Psoas muscle (tissue), 8 donors: ENCODE data around the gene KRT9. TPM values are rescaled to one million over a fixed set of nuclear protein-coding genes. Genes with fewer than 3 reads are reported as not detected.

Experiments
- ATAC-seq, 4 donors: fragments of 200-7000 bp; cut with Tn5 transposase; one replicate each; pipeline ENCODE4 v1.9.1; 2020; ENCODE audit warnings: moderate library complexity in 3 of 4, mild to moderate bottlenecking in 2 of 4
- DNase-seq, 2 donors: peaks; one replicate each; pipeline ENCODE4 v3.0.0-alpha.2; 2020
- H3K27ac ChIP-seq: fragments of 200-600 bp; one replicate; pipeline ENCODE4 v1.8.0; 2022
- H3K27me3 ChIP-seq, 3 donors: fragments of 200-600 bp in 1 of 3; one replicate each; pipeline versions ENCODE4 v1.6.1 to v1.8.0; 2013 to 2022; ENCODE audit warnings: low read length in 2 of 3, mild to moderate bottlenecking in 2 of 3, moderate library complexity in 1 of 3; ENCODE audit not compliant: insufficient read depth in 3 of 3
- H3K36me3 ChIP-seq, 2 donors: fragments of 200-600 bp in 1 of 2; one replicate each; pipeline versions ENCODE4 v1.6.1 to v1.8.0; 2013 to 2022; ENCODE audit warnings: low read depth in 1 of 2, mild to moderate bottlenecking in 1 of 2, moderate library complexity in 1 of 2; ENCODE audit not compliant: insufficient read depth in 1 of 2
- H3K4me1 ChIP-seq: fragments of 200-600 bp; one replicate; pipeline ENCODE4 v1.8.0; 2022
- H3K4me3 ChIP-seq: fragments of 200-600 bp; one replicate; pipeline ENCODE4 v1.8.0; 2022; ENCODE audit warnings: mild to moderate bottlenecking
- H3K9me3 ChIP-seq: fragments of 200-600 bp; one replicate; pipeline ENCODE4 v1.8.0; 2022
- WGBS, 3 donors: extraction: QIAGEN DNeasy Blood & Tissue Kit; methylation state at CpG; one replicate each; pipeline versions ENCODE4 v1.1.6 to v1.1.7; 2013; 5-methylcytosine and 5-hydroxymethylcytosine counted together
- intact Hi-C, 2 donors: fragments of 100-400 bp; cut with DNase I; formaldehyde crosslinking; loops; one replicate each; pipeline versions ENCODE4 v1.11.0 to v1.14.2; 2022
- polyA plus RNA-seq, 3 donors: library from polyadenylated mRNA; stranded (reverse); fragments of 200-250 nt; gene quantifications; one replicate each; pipeline ENCODE4 v1.2.3, GENCODE V29; 2013
- total RNA-seq, 4 donors: library from RNA; stranded (reverse); fragmentation: NEBNext Ultra II Directional in 2 of 4; extraction: Animal tissue kit (Norgen Biotek cat#: 25700) in 2 of 4; gene quantifications; one replicate each; pipeline versions ENCODE4 v1.2.1 to v1.2.4, GENCODE V29; 2021 to 2023
- TF ChIP-seq, protein P1 (sequence below): fragments of 200-600 bp; IDR thresholded peaks from one replicate; pipeline ENCODE4 v1.8.0; 2022; ENCODE audit warnings: antibody characterized with exemption
- donor health status: healthy with polysubstance abuse.
- donor health status: DM: no; HTN: no; CAD: no; lungs with moderate emphysema.
- donor health status: Bipolar disorder and iron deficiency.
- donor health status: healthy.
- donor health status: DM: yes; HTN: yes; CAD: no.
- donor health status: DM: no; HTN: no; CAD: no.
- donor health status: DM: no; HTN: no; CAD: no.
- donor health status: DM: yes; HTN: yes; CAD: no.

The KRT9 gene
- total and polyA plus RNA-seq, 7 donors = 0.01 TPM; not detected in 6

DNA sequence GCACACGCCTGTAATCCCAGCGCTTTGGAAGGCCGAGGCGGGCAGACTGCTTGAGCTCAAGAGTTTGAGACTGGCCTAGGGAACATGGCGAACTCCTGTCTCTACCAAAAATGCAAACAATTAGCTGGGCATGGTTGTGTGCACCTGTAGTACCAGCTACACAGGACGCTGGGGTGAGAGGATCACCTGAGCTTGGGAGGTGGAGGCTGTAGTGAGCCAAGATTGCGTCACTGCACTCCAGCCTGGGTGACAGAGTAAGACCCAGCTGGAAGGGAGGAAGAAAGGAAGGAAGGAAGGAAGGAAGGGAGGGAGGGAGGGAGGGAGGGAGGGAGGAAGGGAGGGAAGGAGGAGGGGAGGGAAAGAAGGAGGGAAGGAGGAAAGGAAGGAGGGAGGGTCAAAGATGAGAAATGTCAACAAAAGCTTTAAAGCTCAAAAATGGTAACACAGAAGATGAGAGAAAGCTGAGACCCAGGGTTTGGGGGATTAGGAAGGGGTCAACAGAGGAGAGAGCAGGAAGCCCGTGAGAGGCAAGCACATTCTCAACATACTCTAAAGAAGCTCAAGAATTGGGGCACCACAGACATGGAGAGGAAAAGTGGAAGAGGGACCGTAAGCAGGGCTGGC is 38.8 kb downstream of the KRT9 start:
- no peaks in the 10 kb centered on the region for H3K9me3 ChIP-seq
- H3K4me3 ChIP-seq = no peak overlapping the region
- ATAC-seq (no peak), DNase-seq (no peak)
- H3K27me3 ChIP-seq = peaks cover 0 to 44% (median 13%) of the 10 kb centered on the region in 3 donors
- intact Hi-C loops = no loop called here
- TF ChIP-seq, protein P1, sequence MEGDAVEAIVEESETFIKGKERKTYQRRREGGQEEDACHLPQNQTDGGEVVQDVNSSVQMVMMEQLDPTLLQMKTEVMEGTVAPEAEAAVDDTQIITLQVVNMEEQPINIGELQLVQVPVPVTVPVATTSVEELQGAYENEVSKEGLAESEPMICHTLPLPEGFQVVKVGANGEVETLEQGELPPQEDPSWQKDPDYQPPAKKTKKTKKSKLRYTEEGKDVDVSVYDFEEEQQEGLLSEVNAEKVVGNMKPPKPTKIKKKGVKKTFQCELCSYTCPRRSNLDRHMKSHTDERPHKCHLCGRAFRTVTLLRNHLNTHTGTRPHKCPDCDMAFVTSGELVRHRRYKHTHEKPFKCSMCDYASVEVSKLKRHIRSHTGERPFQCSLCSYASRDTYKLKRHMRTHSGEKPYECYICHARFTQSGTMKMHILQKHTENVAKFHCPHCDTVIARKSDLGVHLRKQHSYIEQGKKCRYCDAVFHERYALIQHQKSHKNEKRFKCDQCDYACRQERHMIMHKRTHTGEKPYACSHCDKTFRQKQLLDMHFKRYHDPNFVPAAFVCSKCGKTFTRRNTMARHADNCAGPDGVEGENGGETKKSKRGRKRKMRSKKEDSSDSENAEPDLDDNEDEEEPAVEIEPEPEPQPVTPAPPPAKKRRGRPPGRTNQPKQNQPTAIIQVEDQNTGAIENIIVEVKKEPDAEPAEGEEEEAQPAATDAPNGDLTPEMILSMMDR = no peak
- H3K4me1 ChIP-seq = peaks cover 3% of the 10 kb centered on the region
- 73 to 77% (median 74%) methylated on average over 8 to 9 of the region's 9 CpGs for WGBS, 3 donors
- H3K27ac ChIP-seq = no peak overlapping the region
- no peaks in the 10 kb centered on the region for H3K36me3 ChIP-seq

DNA sequence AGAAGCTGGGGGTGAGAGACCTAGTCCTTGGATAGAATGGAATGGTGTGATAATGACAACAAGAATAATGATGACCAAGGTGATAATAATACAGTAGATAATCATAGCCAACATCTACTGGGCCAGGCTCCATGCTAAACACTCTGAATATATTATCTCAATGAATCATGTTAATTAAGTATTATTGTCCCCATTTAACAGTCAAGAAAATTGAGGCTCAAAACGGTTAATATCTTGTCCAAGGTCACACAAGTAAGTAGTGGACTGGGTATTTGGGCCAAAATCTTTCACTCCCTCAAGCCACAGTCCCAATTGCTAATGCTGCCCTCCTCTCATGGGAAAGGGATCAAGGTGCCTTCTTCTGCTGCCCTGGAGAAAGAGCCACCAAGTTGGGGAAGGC is 39.9 kb downstream of the KRT9 start:
- H3K27ac ChIP-seq = no peak overlapping the region
- H3K27me3 ChIP-seq = peaks cover 0 to 52% (median 21%) of the 10 kb centered on the region in 3 donors
- TF ChIP-seq, protein P1 = no peak
- intact Hi-C loops = no loop called here
- DNase-seq (no peak), ATAC-seq (no peak)
- H3K4me1 ChIP-seq = peaks cover 4% of the 10 kb centered on the region
- no peaks in the 10 kb centered on the region for H3K9me3 ChIP-seq
- 41 to 74% (median 49%) methylated on average over 1 of the region's 1 CpG for WGBS, 3 donors
- no peak overlapping the region for H3K4me3 ChIP-seq
- H3K36me3 ChIP-seq = no peaks in the 10 kb centered on the region

DNA sequence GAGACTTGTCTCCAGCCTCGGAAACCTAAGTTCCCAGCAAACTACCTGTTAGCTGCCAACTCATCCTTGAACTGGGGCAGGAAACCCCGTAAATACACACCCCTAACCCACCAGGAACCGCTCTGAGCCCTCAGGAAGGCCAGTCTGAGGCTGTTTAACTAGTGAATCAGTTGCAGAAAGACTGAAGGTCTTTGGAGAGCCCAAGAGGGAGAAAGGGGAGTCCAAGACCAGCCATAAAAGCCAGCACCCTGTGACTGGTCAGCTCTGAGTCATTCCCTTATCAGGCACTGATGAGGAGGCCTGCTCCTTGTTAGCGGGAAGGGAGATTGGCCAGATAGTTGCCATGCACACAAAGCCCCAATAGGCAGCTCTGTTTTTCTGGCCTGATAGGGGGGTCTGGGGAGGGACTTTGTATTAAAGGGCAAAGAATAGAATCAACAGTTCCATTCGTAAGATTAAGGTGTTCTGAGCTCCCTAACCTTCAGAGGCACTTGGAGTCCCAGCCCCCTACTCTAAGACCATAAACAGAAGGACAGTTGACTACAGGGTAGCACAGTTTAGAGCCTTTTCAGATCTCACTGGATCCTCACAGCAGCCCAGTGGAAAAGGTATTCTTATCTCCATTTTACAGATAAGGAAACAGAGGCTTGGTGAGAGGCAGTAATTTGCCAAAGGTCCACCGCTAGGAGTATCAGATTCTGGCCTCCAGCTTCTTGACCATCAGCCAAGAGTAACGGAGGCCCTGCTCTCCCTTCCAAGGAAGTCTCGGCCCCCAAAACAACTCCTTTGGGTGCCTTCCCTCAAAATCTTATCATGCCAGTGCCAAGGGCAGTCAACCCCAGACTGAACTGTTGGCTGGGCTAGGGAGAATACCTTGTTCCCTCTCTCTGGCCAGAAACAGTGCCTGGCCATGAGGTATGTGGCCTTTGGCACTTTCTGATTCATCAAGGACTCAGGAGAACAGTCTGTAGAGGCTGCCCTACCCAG is 41.5 kb downstream of the KRT9 start:
- intact Hi-C loops = no loop called here
- Histone ChIP-seq H3K27ac (no peak overlapping the region), H3K4me1 (peaks cover 4% of the 10 kb centered on the region), H3K9me3 (no peaks in the 10 kb centered on the region), H3K36me3 (no peaks in the 10 kb centered on the region), H3K27me3 (peaks cover 0 to 60% (median 24%) of the 10 kb centered on the region in 3 donors), H3K4me3 (no peak overlapping the region)
- DNase-seq (no peak), ATAC-seq (no peak)
- TF ChIP-seq, protein P1 = no peak
- WGBS, 3 donors = 70 to 77% (median 70%) methylated on average over 8 of the region's 8 CpGs

DNA sequence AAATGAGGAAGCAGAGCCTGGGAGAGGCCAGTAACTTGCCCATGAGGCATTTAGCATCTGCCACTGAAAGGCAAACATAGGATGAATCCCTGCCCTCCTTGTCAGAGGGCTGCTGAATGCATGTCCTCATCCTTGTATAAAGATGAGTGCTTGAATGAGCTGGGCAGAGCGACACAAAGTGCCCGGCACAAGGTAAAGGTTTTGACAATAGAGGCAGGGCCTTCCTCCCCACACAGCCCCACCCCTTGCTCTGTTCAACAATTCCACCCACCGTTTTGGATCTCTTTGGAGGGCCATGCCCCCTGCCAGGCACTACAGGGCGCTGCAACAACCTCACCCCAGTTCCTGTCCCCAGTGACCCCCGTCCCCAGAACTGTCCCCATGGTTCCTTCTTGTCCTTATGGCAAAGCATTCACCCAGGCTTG is 42.4 kb downstream of the KRT9 start:
- ATAC-seq (no peak), DNase-seq (no peak)
- TF ChIP-seq, protein P1 = no peak
- H3K27ac ChIP-seq = no peak overlapping the region
- intact Hi-C loops = no loop called here
- 53 to 74% (median 66%) methylated on average over 5 of the region's 5 CpGs for WGBS, 3 donors
- H3K36me3 ChIP-seq = no peaks in the 10 kb centered on the region
- H3K4me3 ChIP-seq = no peak overlapping the region
- no peaks in the 10 kb centered on the region for H3K9me3 ChIP-seq
- peaks cover 0 to 59% (median 26%) of the 10 kb centered on the region in 3 donors for H3K27me3 ChIP-seq
- H3K4me1 ChIP-seq = peaks cover 4% of the 10 kb centered on the region
